ENCODE data around the gene SIRT5. TPM values are rescaled to one million over a fixed set of nuclear protein-coding genes. Genes with fewer than 3 reads are reported as not detected.

SIRT5 gene
- polyA plus RNA-seq, 1 donor from 2014 or later = 15.9 TPM

- Histone ChIP-seq H3F3A (ENCODE audit: insufficient read depth, low read length, poor library complexity, severe bottlenecking) (peaks cover 12% of the 10 kb centered on the region), H3K4me2 (ENCODE audit: low read length) (no peak overlapping the region), H3K79me2 (replicated peaks; ENCODE audit: insufficient read depth, low read length) (peaks cover 4% of the 10 kb centered on the region), H4K20me1 (ENCODE audit: insufficient read depth) (no peaks in the 10 kb centered on the region), H3K27me3 (ENCODE audit: insufficient read depth, low read depth, low read length) (no peaks in the 10 kb centered on the region), H3K9me2 (ENCODE audit: insufficient read depth, low read length) (no peaks in the 10 kb centered on the region), H3K9me3 (ENCODE audit: low read length) (peaks cover 6% of the 10 kb centered on the region), H3K27ac (ENCODE audit: low read length) (no peak overlapping the region), H3K36me3 (ENCODE audit: insufficient read depth, low read length) (no peaks in the 10 kb centered on the region), H3K9ac (ENCODE audit: low read length) (no peak overlapping the region), H2AFZ (ENCODE audit: low read depth, low read length) (no peak overlapping the region), H3K4me3 (ENCODE audit: low read length) (no peak overlapping the region)
- TF ChIP-seq POLR2AphosphoS5 (IDR thresholded peaks at IDR 0.05) (no peak), EP300 (conservative IDR thresholded peaks at IDR 0.05; ENCODE audit: poor library complexity, severe bottlenecking) (no peak), MXI1 (conservative IDR thresholded peaks at IDR 0.05; ENCODE audit: poor library complexity, severe bottlenecking) (no peak), CTCF (IDR thresholded peaks at IDR 0.05; ENCODE audit: poor library complexity, severe bottlenecking) (no peak), SMC3 (conservative IDR thresholded peaks at IDR 0.05; ENCODE audit: poor library complexity) (no peak), EZH2 (IDR thresholded peaks at IDR 0.05; ENCODE audit: borderline replicate concordance, insufficient read depth, low read length, poor library complexity, severe bottlenecking) (no peak), RAD21 (conservative IDR thresholded peaks at IDR 0.05) (no peak)
These were observed 3.5 kb downstream of the SIRT5 start for GRCh38 chr6:13577926-13578325.

GRCh38 chr6:13579911-13580310 is 5.5 kb downstream of the SIRT5 start:
- Histone ChIP-seq H3K9me2 (ENCODE audit: insufficient read depth, low read length) (no peaks in the 10 kb centered on the region), H3K79me2 (replicated peaks; ENCODE audit: insufficient read depth, low read length) (peaks cover 4% of the 10 kb centered on the region), H3K27me3 (ENCODE audit: insufficient read depth, low read depth, low read length) (no peaks in the 10 kb centered on the region), H4K20me1 (ENCODE audit: insufficient read depth) (no peaks in the 10 kb centered on the region), H2AFZ (ENCODE audit: low read depth, low read length) (no peak overlapping the region), H3K27ac (ENCODE audit: low read length) (no peak overlapping the region), H3K36me3 (ENCODE audit: insufficient read depth, low read length) (no peaks in the 10 kb centered on the region), H3F3A (ENCODE audit: insufficient read depth, low read length, poor library complexity, severe bottlenecking) (peaks cover 6% of the 10 kb centered on the region), H3K9ac (ENCODE audit: low read length) (no peak overlapping the region), H3K9me3 (ENCODE audit: low read length) (peaks cover 6% of the 10 kb centered on the region), H3K4me2 (ENCODE audit: low read length) (no peak overlapping the region), H3K4me3 (ENCODE audit: low read length) (no peak overlapping the region)
- TF ChIP-seq POLR2AphosphoS5 (IDR thresholded peaks at IDR 0.05) = no peak
- no peak for TF ChIP-seq CTCF (IDR thresholded peaks at IDR 0.05; ENCODE audit: poor library complexity, severe bottlenecking)
- no peak for TF ChIP-seq TAF1 (IDR thresholded peaks at IDR 0.05; ENCODE audit: low read depth)
- TF ChIP-seq RAD21 (conservative IDR thresholded peaks at IDR 0.05) = no peak
- no peak for TF ChIP-seq EP300 (conservative IDR thresholded peaks at IDR 0.05; ENCODE audit: poor library complexity, severe bottlenecking)
- TF ChIP-seq SMC3 (conservative IDR thresholded peaks at IDR 0.05; ENCODE audit: poor library complexity) = no peak
- TF ChIP-seq MXI1 (conservative IDR thresholded peaks at IDR 0.05; ENCODE audit: poor library complexity, severe bottlenecking) = no peak
- TF ChIP-seq EZH2 (IDR thresholded peaks at IDR 0.05; ENCODE audit: borderline replicate concordance, insufficient read depth, low read length, poor library complexity, severe bottlenecking) = no peak
- TF ChIP-seq REST (IDR thresholded peaks at IDR 0.05; ENCODE audit: borderline replicate concordance) = no peak

All from neural cell (in vitro differentiated cells).